HEK293T (cell line): ENCODE results near the gene WWOX.

ENCODE experiments used
- BHLHE40 ChIP-seq: fragments of 450-650 bp; IDR thresholded peaks from 2 replicates; pipeline ENCODE4 v1.6.1; 2016; ENCODE audit warnings: mild to moderate bottlenecking, moderate library complexity, borderline replicate concordance
- FOXA1 ChIP-seq: fragments of 450-650 bp; IDR thresholded peaks from 2 replicates; pipeline ENCODE4 v1.6.1; 2016; ENCODE audit warnings: mild to moderate bottlenecking
- LEF1 ChIP-seq: fragments of 450-650 bp; IDR thresholded peaks from 2 replicates; pipeline ENCODE4 v1.6.1; 2017; ENCODE audit warnings: mild to moderate bottlenecking, borderline replicate concordance
- NFRKB ChIP-seq: fragments of 450-650 bp; IDR thresholded peaks from 2 replicates; pipeline ENCODE4 v1.6.1; 2016; ENCODE audit warnings: mild to moderate bottlenecking, moderate library complexity
- PKNOX1 ChIP-seq: fragments of 450-650 bp; IDR thresholded peaks from 2 replicates; pipeline ENCODE4 v1.6.1; 2016
- SUZ12 ChIP-seq: fragments of 450-650 bp; IDR thresholded peaks from 2 replicates; pipeline ENCODE4 v1.6.1; 2016; ENCODE audit warnings: mild to moderate bottlenecking
- ZNF384 ChIP-seq: fragments of 450-650 bp; IDR thresholded peaks from 2 replicates; pipeline ENCODE4 v1.6.1; 2016

GRCh38 chr16:79100447-79100846, 1001.0 kb downstream of the WWOX start:
- TF ChIP-seq LEF1 = no peak
- no peak for TF ChIP-seq FOXA1
- TF ChIP-seq PKNOX1 = no peak
- no peak for TF ChIP-seq NFRKB
- no peak for TF ChIP-seq BHLHE40
- TF ChIP-seq SUZ12 = no peak
- TF ChIP-seq ZNF384 = no peak
